Liver (tissue), 3 donors: ENCODE measurements around the gene IL25.

Source experiments
- CTCF ChIP-seq: fragments of 150-350 bp; IDR thresholded peaks from 2 replicates; pipeline ENCODE4 v1.5.1; 2017; ENCODE audit warnings: improper control_type of control experiment, low read depth, low read length; ENCODE audit not compliant: missing input control
- MAX ChIP-seq: IDR thresholded peaks from 2 replicates; pipeline ENCODE4 v1.6.1; 2016; ENCODE audit warnings: antibody characterized with exemption
- NR2F2 ChIP-seq: IDR thresholded peaks from 2 replicates; pipeline ENCODE4 v1.6.1; 2016; ENCODE audit warnings: antibody characterized with exemption
- RAD21 ChIP-seq, 2 donors: IDR thresholded peaks; 2 replicates each; pipeline ENCODE4 v1.6.1; 2016; ENCODE audit warnings: antibody characterized with exemption in 2 of 2, mild to moderate bottlenecking in 2 of 2
- REST ChIP-seq: IDR thresholded peaks from 2 replicates; pipeline ENCODE4 v1.6.1; 2016; ENCODE audit warnings: antibody characterized with exemption, mild to moderate bottlenecking
- TAF1 ChIP-seq: conservative IDR thresholded peaks from 2 replicates; pipeline ENCODE4 v1.6.1; 2016; ENCODE audit warnings: antibody characterized with exemption, mild to moderate bottlenecking
- donor health status: healthy.
- donor health status: healthy.

GRCh38 chr14:23385642-23386265 is 13.1 kb downstream of the IL25 start:
- no peak for TF ChIP-seq CTCF
- no peak for TF ChIP-seq TAF1
- TF ChIP-seq NR2F2: no peak
- no peak for TF ChIP-seq REST
- TF ChIP-seq MAX: no peak
- TF ChIP-seq RAD21 (IDR thresholded peaks at IDR 0.05): no peak
